Measurements from ENCODE around the gene CYP2C9. TPM values are rescaled to one million over a fixed set of nuclear protein-coding genes. Genes with fewer than 3 reads are reported as not detected.

Gene CYP2C9
- polyA plus RNA-seq, 6 donors from 2014 or later: not detected

DNA sequence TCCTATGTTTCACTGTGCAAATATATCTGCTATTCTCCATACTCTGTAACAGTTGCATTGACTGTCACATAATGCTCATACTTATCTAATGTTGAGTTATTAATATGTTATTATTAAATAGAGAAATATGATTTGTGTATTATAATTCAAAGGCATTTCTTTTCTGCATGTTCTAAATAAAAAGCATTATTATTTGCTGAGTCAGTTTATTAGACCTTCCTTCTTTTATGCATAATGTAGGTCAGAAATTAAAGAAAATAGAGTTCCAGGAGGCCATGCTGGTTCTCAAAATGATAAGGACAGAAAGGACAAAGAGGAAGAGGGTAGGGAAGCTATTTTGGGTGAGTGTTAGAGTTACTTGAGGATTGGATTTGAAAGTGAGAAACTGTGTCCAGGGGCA lies 50.7 kb downstream of the CYP2C9 start:
- no peak overlapping the region for H3K4me3 Mint-ChIP-seq
- DNase-seq: no peak
- ATAC-seq (ENCODE audit: low read depth in 2 of 2): no peak
- H3K9me3 Mint-ChIP-seq: peaks cover 11 to 34% (median 21%) of the 10 kb centered on the region in 7 donors
- peaks cover 12 to 16% (median 13%) of the 10 kb centered on the region in 3 donors for H3K27me3 Mint-ChIP-seq
- no peak overlapping the region for H3K27ac Mint-ChIP-seq
- no peaks in the 10 kb centered on the region for H3K4me1 Mint-ChIP-seq
- peaks cover 0 to 8% of the 10 kb centered on the region in 2 donors for H3K36me3 Mint-ChIP-seq

DNA sequence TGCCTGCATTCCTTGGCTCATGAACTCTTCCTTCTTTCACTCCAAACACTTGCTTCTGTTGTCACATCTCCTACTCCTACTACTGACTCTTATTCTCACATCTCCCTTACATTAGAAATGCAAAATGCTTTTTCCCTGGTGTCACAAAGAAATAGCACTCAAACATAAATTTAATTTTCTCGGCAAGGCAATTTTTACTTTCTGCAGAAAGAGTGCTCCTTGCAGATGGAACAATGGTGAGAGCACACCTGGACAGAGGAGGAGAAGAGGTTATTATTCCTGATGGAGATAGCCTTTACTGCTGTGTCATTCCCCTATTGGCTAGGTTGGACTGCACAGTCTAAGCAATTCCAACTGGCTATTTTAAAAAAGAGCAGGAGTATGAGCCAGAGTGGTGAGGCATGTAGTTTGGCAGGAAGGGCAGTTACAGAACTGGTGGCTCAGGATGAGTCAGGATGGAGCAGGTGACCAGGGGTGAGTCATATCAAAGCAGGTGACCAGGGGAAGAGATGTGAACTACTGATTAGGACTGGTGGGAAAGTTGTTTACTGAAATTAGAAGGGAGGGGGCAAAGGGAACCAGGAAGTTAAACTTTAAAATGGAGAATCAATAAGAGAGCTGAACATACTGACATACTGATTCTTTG lies 52.9 kb downstream of the CYP2C9 start:
- peaks cover 11 to 34% (median 21%) of the 10 kb centered on the region in 7 donors for H3K9me3 Mint-ChIP-seq
- DNase-seq (no peak), ATAC-seq (ENCODE audit: low read depth in 2 of 2) (no peak)
- H3K36me3 Mint-ChIP-seq: peaks cover 0 to 8% of the 10 kb centered on the region in 2 donors
- peaks cover 0 to 16% (median 3%) of the 10 kb centered on the region in 3 donors for H3K27me3 Mint-ChIP-seq
- peak overlapping the region in 1 of 6 donors; percentile 31 for H3K27ac Mint-ChIP-seq
- H3K4me1 Mint-ChIP-seq: no peaks in the 10 kb centered on the region
- no peak overlapping the region for H3K4me3 Mint-ChIP-seq

DNA sequence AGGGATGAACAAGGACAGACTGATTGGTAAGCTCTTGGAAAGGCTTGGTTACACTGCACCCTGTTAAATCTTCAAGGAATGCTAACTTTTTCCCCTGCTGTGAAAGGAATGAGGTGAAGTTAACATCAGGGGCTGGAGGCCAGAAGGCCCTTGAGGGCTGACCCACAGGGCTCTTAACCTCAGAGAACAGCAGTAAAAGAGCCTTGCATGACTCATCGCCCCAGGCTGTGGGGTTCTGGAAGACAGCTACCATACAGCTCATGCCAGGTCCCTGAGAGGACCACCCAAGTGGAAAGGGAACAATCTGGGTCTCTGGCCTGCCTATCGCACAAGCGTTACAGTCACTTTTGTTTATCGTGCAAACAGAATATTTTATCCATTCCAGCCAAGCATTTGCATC lies 54.4 kb downstream of the CYP2C9 start:
- H3K9me3 Mint-ChIP-seq: peaks cover 11 to 34% (median 21%) of the 10 kb centered on the region in 7 donors
- H3K36me3 Mint-ChIP-seq: peaks cover 0 to 8% of the 10 kb centered on the region in 2 donors
- ATAC-seq (ENCODE audit: low read depth in 2 of 2): no peak
- H3K27me3 Mint-ChIP-seq: peaks cover 0 to 19% (median 2%) of the 10 kb centered on the region in 3 donors
- H3K27ac Mint-ChIP-seq: no peak overlapping the region
- H3K4me3 Mint-ChIP-seq: no peak overlapping the region
- H3K4me1 Mint-ChIP-seq: no peaks in the 10 kb centered on the region
- no peak for DNase-seq

DNA sequence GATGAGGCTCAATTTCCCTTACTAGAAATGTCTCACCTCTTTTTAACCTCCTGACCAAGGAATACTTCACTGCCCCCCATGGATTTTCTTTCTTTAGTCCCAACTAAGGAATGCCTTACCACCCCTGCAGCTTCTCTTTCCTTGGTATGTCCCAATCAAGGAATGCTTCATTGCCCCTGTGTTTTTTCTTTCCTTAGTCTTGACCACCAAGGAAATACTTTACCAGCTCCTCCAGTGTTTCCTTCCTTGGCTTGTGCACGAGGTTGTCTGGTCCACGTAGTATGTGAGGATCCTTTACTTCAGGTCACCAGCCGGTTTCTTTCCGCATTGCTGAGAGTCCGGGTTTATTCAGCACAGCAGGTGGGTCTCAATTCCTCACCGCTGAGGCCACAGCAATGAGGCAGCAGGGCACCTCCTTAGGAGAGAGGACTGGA lies 59.3 kb downstream of the CYP2C9 start:
- ATAC-seq (ENCODE audit: low read depth in 2 of 2): no peak
- Mint-ChIP-seq H3K4me3 (no peak overlapping the region), H3K36me3 (no peaks in the 10 kb centered on the region), H3K27me3 (peaks cover 0 to 22% (median 10%) of the 10 kb centered on the region in 3 donors), H3K4me1 (peaks cover 5 to 7% (median 6%) of the 10 kb centered on the region in 3 donors), H3K9me3 (peaks cover 0 to 7% (median 0%) of the 10 kb centered on the region in 7 donors), H3K27ac (no peak overlapping the region)
- no peak for DNase-seq

DNA sequence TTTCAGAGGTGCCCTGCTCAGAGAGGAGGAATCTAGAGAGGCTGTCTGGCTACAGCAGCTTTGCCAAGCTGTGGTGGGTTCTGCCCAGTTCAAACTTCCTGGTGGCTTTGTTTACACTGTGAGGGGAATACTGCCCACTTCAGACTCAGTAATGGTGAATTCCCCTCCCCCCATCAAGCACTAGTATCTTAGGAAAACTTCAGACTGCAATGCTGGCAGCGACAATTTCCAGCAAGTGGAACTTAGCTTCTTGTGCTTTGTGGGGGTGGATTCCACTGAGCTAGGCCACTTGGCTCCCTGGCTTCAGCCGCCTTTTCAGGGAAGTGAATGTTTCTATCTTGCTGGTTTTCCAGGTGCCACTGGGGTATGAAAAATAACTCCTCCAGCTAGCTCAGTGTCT lies 88.0 kb downstream of the CYP2C9 start:
- Mint-ChIP-seq H3K27me3 (peaks cover 0 to 17% (median 0%) of the 10 kb centered on the region in 3 donors), H3K4me3 (no peak overlapping the region), H3K27ac (no peak overlapping the region), H3K4me1 (no peaks in the 10 kb centered on the region), H3K36me3 (peaks cover 0 to 7% of the 10 kb centered on the region in 2 donors), H3K9me3 (peaks cover 0 to 12% (median 0%) of the 10 kb centered on the region in 7 donors)
- ATAC-seq (ENCODE audit: low read depth in 2 of 2): no peak
- no peak for DNase-seq

DNA sequence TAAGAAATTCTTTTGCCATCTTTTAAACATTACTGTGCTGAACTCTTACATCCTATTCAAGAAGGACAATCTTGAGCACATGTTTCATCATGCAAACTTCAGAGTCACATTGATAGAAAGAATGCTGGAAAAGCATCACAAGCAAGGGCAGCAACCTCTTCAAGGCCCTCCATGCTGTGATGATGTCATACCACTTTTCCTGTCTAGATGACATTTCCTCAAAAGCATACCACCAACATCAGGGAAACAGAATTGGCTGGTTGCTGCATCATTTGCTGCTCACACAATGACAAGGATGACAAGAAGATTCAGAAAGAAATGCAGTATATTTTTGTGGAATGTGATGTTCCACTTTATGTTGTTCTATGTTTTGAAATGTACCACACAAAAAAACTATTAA lies 93.2 kb downstream of the CYP2C9 start:
- Mint-ChIP-seq H3K36me3 (peaks cover 0 to 1% of the 10 kb centered on the region in 2 donors), H3K27ac (peak overlapping the region in 1 of 6 donors; percentile 1)

DNA sequence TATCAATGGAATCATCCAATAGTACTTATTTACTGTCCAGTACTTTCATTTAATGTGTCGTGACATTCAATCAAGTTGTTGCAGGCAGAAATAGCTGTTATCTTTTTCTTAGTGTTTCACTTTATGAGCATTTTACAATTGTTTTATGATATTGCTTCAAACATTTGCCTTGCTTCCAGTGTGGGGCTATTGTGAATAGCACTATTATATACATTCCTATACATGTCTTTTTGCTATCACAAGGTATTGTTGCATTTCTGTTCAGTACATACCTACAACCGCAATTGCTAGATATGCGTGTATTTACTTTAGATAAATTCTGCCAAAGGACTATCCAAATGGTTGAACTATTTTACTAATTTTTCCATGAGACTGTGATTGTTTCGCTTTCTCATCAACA lies 95.9 kb downstream of the CYP2C9 start:
- Mint-ChIP-seq H3K36me3 (peaks cover 0 to 5% of the 10 kb centered on the region in 2 donors), H3K27me3 (peaks cover 0 to 12% (median 0%) of the 10 kb centered on the region in 3 donors), H3K9me3 (peaks cover 0 to 14% (median 0%) of the 10 kb centered on the region in 7 donors), H3K4me1 (no peaks in the 10 kb centered on the region), H3K4me3 (no peak overlapping the region), H3K27ac (no peak overlapping the region)
- DNase-seq: no peak
- ATAC-seq (ENCODE audit: low read depth in 2 of 2): no peak

More for the DNA sequence above, 93.2 kb downstream of the CYP2C9 start:
- Mint-ChIP-seq H3K4me3 (no peak overlapping the region), H3K9me3 (peaks cover 0 to 14% (median 0%) of the 10 kb centered on the region in 7 donors), H3K4me1 (no peaks in the 10 kb centered on the region), H3K27me3 (peaks cover 0 to 12% (median 0%) of the 10 kb centered on the region in 3 donors)
- no peak for DNase-seq
- ATAC-seq (ENCODE audit: low read depth in 2 of 2): no peak

DNA sequence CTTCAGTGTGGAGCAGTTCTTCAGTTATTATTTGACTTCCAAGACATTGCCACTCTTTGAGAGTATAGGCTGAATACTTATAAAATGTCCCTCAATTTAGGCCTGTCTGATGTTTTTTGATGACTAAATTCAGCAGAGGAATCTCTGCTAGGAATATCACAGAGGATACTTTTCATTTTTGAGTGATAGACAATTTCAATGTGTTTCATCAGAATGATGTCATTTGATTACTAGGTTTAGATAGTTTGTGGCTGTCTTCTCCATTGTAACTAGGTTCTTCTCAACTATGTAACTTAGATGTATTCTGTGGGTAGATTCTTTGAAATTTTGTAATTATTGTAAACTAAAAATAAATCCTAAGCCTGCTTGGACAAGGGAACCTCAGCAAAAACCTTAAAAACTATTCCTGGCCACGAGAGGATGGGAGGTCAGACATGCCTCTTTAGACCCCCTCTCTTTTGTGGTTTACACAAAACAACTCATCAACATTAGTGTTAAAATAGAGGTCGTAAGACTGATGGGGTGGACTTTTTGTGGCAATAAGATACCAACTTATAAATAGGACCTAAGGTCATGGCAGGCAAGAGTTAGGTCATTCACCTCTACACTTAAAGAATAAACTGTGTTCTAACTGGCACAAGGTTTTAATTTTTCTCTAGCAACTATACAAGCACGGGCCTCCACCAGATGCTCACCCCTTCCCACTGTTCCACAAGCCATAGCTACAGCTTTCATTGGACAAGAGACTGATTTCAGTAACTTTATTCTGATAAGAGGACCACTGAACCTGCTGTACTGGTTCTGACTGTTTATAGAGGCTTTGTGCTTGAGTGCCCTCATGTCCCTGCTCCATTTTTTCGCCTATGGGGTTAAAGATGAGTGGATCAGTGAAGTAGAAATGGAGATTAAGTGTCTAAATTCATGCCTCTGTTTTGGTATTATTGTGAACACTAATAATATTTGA lies 97.2 kb downstream of the CYP2C9 start:
- H3K4me1 Mint-ChIP-seq: no peaks in the 10 kb centered on the region
- ATAC-seq (ENCODE audit: low read depth in 2 of 2) (no peak), DNase-seq (no peak)
- peaks cover 0 to 11% (median 0%) of the 10 kb centered on the region in 7 donors for H3K9me3 Mint-ChIP-seq
- H3K36me3 Mint-ChIP-seq: peaks cover 0 to 5% of the 10 kb centered on the region in 2 donors
- H3K27ac Mint-ChIP-seq: no peak overlapping the region
- H3K4me3 Mint-ChIP-seq: no peak overlapping the region
- H3K27me3 Mint-ChIP-seq: peaks cover 0 to 12% (median 0%) of the 10 kb centered on the region in 3 donors

DNA sequence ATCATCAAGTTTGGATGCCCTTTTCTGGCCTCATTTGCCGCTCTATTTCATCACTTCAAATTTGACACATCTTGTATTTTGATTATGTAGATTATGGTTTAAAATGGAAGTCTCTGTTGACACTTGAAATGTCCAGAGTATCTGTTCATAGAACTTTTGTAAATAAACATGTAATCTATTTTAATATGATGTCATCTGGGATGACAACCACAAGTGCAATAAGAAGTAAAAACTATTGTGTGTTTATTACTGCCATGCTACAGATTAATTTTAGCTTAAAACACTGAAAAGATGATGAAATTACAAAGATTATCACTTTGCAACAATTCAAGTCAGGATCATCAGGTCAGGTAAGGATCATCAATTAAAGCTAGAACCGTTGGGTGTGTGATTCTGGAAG lies 100.8 kb downstream of the CYP2C9 start:
- Mint-ChIP-seq H3K4me1 (no peaks in the 10 kb centered on the region), H3K4me3 (no peak overlapping the region), H3K27ac (no peak overlapping the region), H3K36me3 (peaks cover 0 to 5% of the 10 kb centered on the region in 2 donors), H3K9me3 (no peaks in the 10 kb centered on the region), H3K27me3 (no peaks in the 10 kb centered on the region)
- DNase-seq: no peak
- no peak for ATAC-seq (ENCODE audit: low read depth in 2 of 2)

Other genes starting within 250 kb of the CYP2C9 start
- gene CYP2C19, start 176.0 kb upstream of the CYP2C9 start, polyA plus RNA-seq (ENCODE audit: low read depth in 6 of 6): not detected
- gene CYP2C8, start 130.8 kb downstream of the CYP2C9 start, polyA plus RNA-seq (ENCODE audit: low read depth in 6 of 6): not detected

All from naive B cell (primary cell).